ENCODE data around the gene C2CD3.

DNA sequence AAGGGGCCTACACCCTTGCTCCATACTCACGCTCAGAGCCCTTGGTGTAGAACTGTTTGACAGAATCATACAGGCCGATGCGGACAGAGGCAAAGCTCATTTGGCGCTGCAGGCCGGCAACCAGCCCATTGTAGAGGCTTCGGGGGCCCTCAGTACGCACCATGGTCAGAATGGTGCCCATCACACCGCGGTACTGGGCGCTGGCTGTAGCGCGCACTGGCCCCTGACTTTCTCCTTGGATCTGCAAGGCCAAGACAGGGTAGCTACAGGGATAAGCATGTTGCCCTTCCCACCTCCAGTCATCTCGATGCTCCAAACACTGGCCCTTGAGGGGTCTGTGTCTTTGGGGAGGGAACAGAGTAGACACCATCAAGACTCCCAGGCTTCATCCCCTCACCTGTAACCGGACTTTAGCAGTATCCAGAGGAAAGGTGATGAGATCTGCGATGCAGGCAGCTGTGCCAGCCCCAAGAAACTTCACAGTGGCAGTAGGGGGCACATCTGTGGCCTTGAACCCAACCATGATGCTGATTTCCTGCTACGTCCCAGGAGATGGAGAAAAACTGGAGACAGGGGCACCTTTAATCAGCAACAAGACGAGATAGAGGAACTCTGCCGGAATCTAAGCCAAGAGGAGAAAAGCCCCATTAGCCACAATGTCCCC, 192.8 kb downstream of the C2CD3 start:
- TF ChIP-seq POLR2AphosphoS5 (IDR thresholded peaks at IDR 0.05; ENCODE audit: low read depth, low read length): no peak
- TF ChIP-seq TAF1 (IDR thresholded peaks at IDR 0.05; ENCODE audit: borderline replicate concordance, insufficient read depth, low read length): no peak
- TF ChIP-seq FOXP2 (optimal IDR thresholded peaks at IDR 0.05; ENCODE audit: borderline replicate concordance, extremely low read depth, extremely low read length, insufficient read depth): no peak
